Neural crest cell (in vitro differentiated cells): Measurements from ENCODE around the gene LTBP1. TPM values are rescaled to one million over a fixed set of nuclear protein-coding genes. Genes with fewer than 3 reads are reported as not detected.

ENCODE experiments used
- DNase-seq: peaks from one replicate; pipeline ENCODE4 v3.0.0; 2021; ENCODE audit warnings: low read depth, mixed read lengths, low spot score
- H3K27ac Mint-ChIP-seq: one replicate; pipeline ENCODE4 v1.8.0; 2021; ENCODE audit warnings: mild to moderate bottlenecking, mixed read lengths; ENCODE audit not compliant: unreplicated experiment
- H3K27me3 Mint-ChIP-seq: 2 replicates; pipeline ENCODE4 v1.8.0; 2021; ENCODE audit warnings: low read depth, mild to moderate bottlenecking, mixed read lengths
- H3K36me3 Mint-ChIP-seq: 2 replicates; pipeline ENCODE4 v1.8.0; 2021; ENCODE audit warnings: low read depth, mild to moderate bottlenecking, mixed read lengths
- H3K4me1 Mint-ChIP-seq: 2 replicates; pipeline ENCODE4 v1.8.0; 2021; ENCODE audit warnings: mixed read lengths
- H3K4me3 Mint-ChIP-seq: one replicate; pipeline ENCODE4 v1.8.0; 2021; ENCODE audit warnings: mild to moderate bottlenecking, mixed read lengths
- H3K9me3 Mint-ChIP-seq: 2 replicates; pipeline ENCODE4 v1.8.0; 2021; ENCODE audit warnings: mixed read lengths
- CTCF ChIP-seq: fragments of 200-600 bp; sonication (generic); conservative IDR thresholded peaks from 2 replicates; pipeline ENCODE4 v1.5.0; 2021; ENCODE audit warnings: antibody characterized with exemption, mild to moderate bottlenecking
- total RNA-seq: library from RNA; stranded (reverse); gene quantifications from 2 replicates; pipeline ENCODE4 v1.2.1, GENCODE V29; 2021

LTBP1 gene
- total RNA-seq, 1 donor from 2014 or later: 30.2 TPM

GRCh38 chr2:33419581-33420200, 472.9 kb downstream of the LTBP1 start:
- H3K27ac Mint-ChIP-seq: no peak overlapping the region

GRCh38 chr2:33420726-33421125, 474.0 kb downstream of the LTBP1 start:
- peaks cover 4% of the 10 kb centered on the region for H3K4me1 Mint-ChIP-seq
- H3K36me3 Mint-ChIP-seq: no peaks in the 10 kb centered on the region
- DNase-seq: no peak
- H3K27me3 Mint-ChIP-seq: no peaks in the 10 kb centered on the region
- no peak overlapping the region for H3K4me3 Mint-ChIP-seq
- no peak for TF ChIP-seq CTCF
- H3K27ac Mint-ChIP-seq: no peak overlapping the region
- peaks cover 3% of the 10 kb centered on the region for H3K9me3 Mint-ChIP-seq

More at GRCh38 chr2:33419581-33420200, 472.9 kb downstream of the LTBP1 start:
- no peak for TF ChIP-seq CTCF
- no peaks in the 10 kb centered on the region for H3K36me3 Mint-ChIP-seq
- H3K4me3 Mint-ChIP-seq: no peak overlapping the region
- no peak for DNase-seq
- no peaks in the 10 kb centered on the region for H3K9me3 Mint-ChIP-seq
- H3K27me3 Mint-ChIP-seq: no peaks in the 10 kb centered on the region
- peaks cover 4% of the 10 kb centered on the region for H3K4me1 Mint-ChIP-seq

GRCh38 chr2:33421820-33422219, 475.1 kb downstream of the LTBP1 start:
- H3K36me3 Mint-ChIP-seq: no peaks in the 10 kb centered on the region
- no peak for TF ChIP-seq CTCF
- H3K27me3 Mint-ChIP-seq: no peaks in the 10 kb centered on the region
- no peak overlapping the region for H3K27ac Mint-ChIP-seq
- H3K4me3 Mint-ChIP-seq: no peak overlapping the region
- H3K4me1 Mint-ChIP-seq: peaks cover 4% of the 10 kb centered on the region
- DNase-seq: no peak
- H3K9me3 Mint-ChIP-seq: peaks cover 3% of the 10 kb centered on the region

- Mint-ChIP-seq H3K27me3 (no peaks in the 10 kb centered on the region), H3K4me3 (no peak overlapping the region), H3K27ac (no peak overlapping the region), H3K36me3 (no peaks in the 10 kb centered on the region), H3K9me3 (peaks cover 3% of the 10 kb centered on the region), H3K4me1 (no peaks in the 10 kb centered on the region)
- DNase-seq: no peak
- no peak for TF ChIP-seq CTCF
Measured at GRCh38 chr2:33425161-33425560, 478.4 kb downstream of the LTBP1 start.

GRCh38 chr2:33425586-33426031, 478.9 kb downstream of the LTBP1 start:
- Mint-ChIP-seq H3K27ac (no peak overlapping the region), H3K36me3 (no peaks in the 10 kb centered on the region), H3K4me1 (no peaks in the 10 kb centered on the region), H3K9me3 (peaks cover 3% of the 10 kb centered on the region), H3K4me3 (no peak overlapping the region), H3K27me3 (no peaks in the 10 kb centered on the region)
- DNase-seq: no peak
- TF ChIP-seq CTCF: no peak
